ENCODE measurements around the gene CHMP6.

The CHMP6 gene

GRCh38 chr17:80999536-81000333 is 8.1 kb downstream of the CHMP6 start:
- H3K27ac Mint-ChIP-seq: no peak overlapping the region
- no peaks in the 10 kb centered on the region for H3K9me3 Mint-ChIP-seq
- intact Hi-C loops (cut with micrococcal nuclease): no loop called here
- H3K4me1 Mint-ChIP-seq (ENCODE audit: low read depth): peaks cover 31% of the 10 kb centered on the region
- H3K36me3 Mint-ChIP-seq (ENCODE audit: low read depth): peaks cover 60% of the 10 kb centered on the region
- no peak overlapping the region for H3K4me3 Mint-ChIP-seq
- H3K27me3 Mint-ChIP-seq: peaks cover 37% of the 10 kb centered on the region

GRCh38 chr17:81000334-81000630 is 8.6 kb downstream of the CHMP6 start:
- H3K27me3 Mint-ChIP-seq: peaks cover 43% of the 10 kb centered on the region
- H3K9me3 Mint-ChIP-seq: no peaks in the 10 kb centered on the region
- peaks cover 54% of the 10 kb centered on the region for H3K36me3 Mint-ChIP-seq (ENCODE audit: low read depth)
- H3K27ac Mint-ChIP-seq: no peak overlapping the region
- intact Hi-C loops (cut with micrococcal nuclease): no loop called here
- H3K4me1 Mint-ChIP-seq (ENCODE audit: low read depth): peaks cover 34% of the 10 kb centered on the region
- no peak overlapping the region for H3K4me3 Mint-ChIP-seq

- Mint-ChIP-seq H3K9me3 (no peaks in the 10 kb centered on the region), H3K27ac (no peak overlapping the region), H3K4me1 (ENCODE audit: low read depth) (peaks cover 34% of the 10 kb centered on the region), H3K36me3 (ENCODE audit: low read depth) (peaks cover 49% of the 10 kb centered on the region), H3K27me3 (peaks cover 47% of the 10 kb centered on the region), H3K4me3 (no peak overlapping the region)
- intact Hi-C loops (cut with micrococcal nuclease): no loop called here
These were observed 9.2 kb downstream of the CHMP6 start for GRCh38 chr17:81000631-81001357.

GRCh38 chr17:81002013-81002384 is 10.4 kb downstream of the CHMP6 start:
- intact Hi-C loops (cut with micrococcal nuclease): no loop called here
- Mint-ChIP-seq H3K27me3 (peaks cover 50% of the 10 kb centered on the region), H3K4me3 (no peak overlapping the region), H3K4me1 (ENCODE audit: low read depth) (peaks cover 39% of the 10 kb centered on the region), H3K27ac (no peak overlapping the region), H3K36me3 (ENCODE audit: low read depth) (peaks cover 37% of the 10 kb centered on the region), H3K9me3 (no peaks in the 10 kb centered on the region)

GRCh38 chr17:81002409-81003361 is 11.0 kb downstream of the CHMP6 start:
- Mint-ChIP-seq H3K4me3 (no peak overlapping the region), H3K4me1 (ENCODE audit: low read depth) (peaks cover 41% of the 10 kb centered on the region), H3K27me3 (peaks cover 50% of the 10 kb centered on the region), H3K9me3 (no peaks in the 10 kb centered on the region), H3K27ac (no peak overlapping the region), H3K36me3 (ENCODE audit: low read depth) (peaks cover 30% of the 10 kb centered on the region)
- intact Hi-C loops (cut with micrococcal nuclease): no loop called here

- Mint-ChIP-seq H3K27me3 (peaks cover 52% of the 10 kb centered on the region), H3K4me1 (ENCODE audit: low read depth) (peaks cover 43% of the 10 kb centered on the region), H3K36me3 (ENCODE audit: low read depth) (peaks cover 18% of the 10 kb centered on the region), H3K9me3 (no peaks in the 10 kb centered on the region), H3K27ac (peak overlapping the region; percentile 53), H3K4me3 (peak overlapping the region; percentile 57)
- intact Hi-C loops (cut with micrococcal nuclease): no loop called here
These were observed 12.3 kb downstream of the CHMP6 start for GRCh38 chr17:81003711-81004475.

GRCh38 chr17:81006891-81007290 is 15.2 kb downstream of the CHMP6 start:
- peaks cover 61% of the 10 kb centered on the region for H3K4me1 Mint-ChIP-seq (ENCODE audit: low read depth)
- H3K27ac Mint-ChIP-seq: no peak overlapping the region
- peaks cover 14% of the 10 kb centered on the region for H3K9me3 Mint-ChIP-seq
- H3K27me3 Mint-ChIP-seq: peaks cover 40% of the 10 kb centered on the region
- H3K4me3 Mint-ChIP-seq: no peak overlapping the region
- peaks cover 6% of the 10 kb centered on the region for H3K36me3 Mint-ChIP-seq (ENCODE audit: low read depth)
- intact Hi-C loops (cut with micrococcal nuclease): no loop called here

GRCh38 chr17:81008140-81008539 is 16.5 kb downstream of the CHMP6 start:
- intact Hi-C loops (cut with micrococcal nuclease): no loop called here
- H3K4me3 Mint-ChIP-seq: no peak overlapping the region
- H3K27me3 Mint-ChIP-seq: peaks cover 27% of the 10 kb centered on the region
- no peak overlapping the region for H3K27ac Mint-ChIP-seq
- peaks cover 52% of the 10 kb centered on the region for H3K4me1 Mint-ChIP-seq (ENCODE audit: low read depth)
- H3K36me3 Mint-ChIP-seq (ENCODE audit: low read depth): peaks cover 6% of the 10 kb centered on the region
- peaks cover 14% of the 10 kb centered on the region for H3K9me3 Mint-ChIP-seq

- intact Hi-C loops (cut with micrococcal nuclease): no loop called here
- H3K36me3 Mint-ChIP-seq (ENCODE audit: low read depth): peaks cover 6% of the 10 kb centered on the region
- H3K4me3 Mint-ChIP-seq: peak overlapping the region; percentile 32
- peaks cover 44% of the 10 kb centered on the region for H3K4me1 Mint-ChIP-seq (ENCODE audit: low read depth)
- H3K27me3 Mint-ChIP-seq: peaks cover 20% of the 10 kb centered on the region
- H3K9me3 Mint-ChIP-seq: peaks cover 14% of the 10 kb centered on the region
- peak overlapping the region; percentile 84 for H3K27ac Mint-ChIP-seq
These were observed 17.5 kb downstream of the CHMP6 start for GRCh38 chr17:81009136-81009535.

GRCh38 chr17:81010935-81011334 is 19.3 kb downstream of the CHMP6 start:
- peaks cover 14% of the 10 kb centered on the region for H3K9me3 Mint-ChIP-seq
- peaks cover 6% of the 10 kb centered on the region for H3K36me3 Mint-ChIP-seq (ENCODE audit: low read depth)
- no peak overlapping the region for H3K27ac Mint-ChIP-seq
- peaks cover 37% of the 10 kb centered on the region for H3K4me1 Mint-ChIP-seq (ENCODE audit: low read depth)
- peaks cover 7% of the 10 kb centered on the region for H3K27me3 Mint-ChIP-seq
- intact Hi-C loops (cut with micrococcal nuclease): no loop called here
- no peak overlapping the region for H3K4me3 Mint-ChIP-seq

- H3K4me1 Mint-ChIP-seq (ENCODE audit: low read depth): peaks cover 32% of the 10 kb centered on the region
- H3K27ac Mint-ChIP-seq: no peak overlapping the region
- H3K27me3 Mint-ChIP-seq: peaks cover 6% of the 10 kb centered on the region
- H3K36me3 Mint-ChIP-seq (ENCODE audit: low read depth): peaks cover 6% of the 10 kb centered on the region
- H3K9me3 Mint-ChIP-seq: peaks cover 14% of the 10 kb centered on the region
- intact Hi-C loops (cut with micrococcal nuclease): no loop called here
- no peak overlapping the region for H3K4me3 Mint-ChIP-seq
These were observed 20.3 kb downstream of the CHMP6 start for GRCh38 chr17:81011951-81012350.

- intact Hi-C loops (cut with micrococcal nuclease): no loop called here
- Mint-ChIP-seq H3K9me3 (peaks cover 14% of the 10 kb centered on the region), H3K36me3 (ENCODE audit: low read depth) (peaks cover 6% of the 10 kb centered on the region), H3K4me1 (ENCODE audit: low read depth) (peaks cover 33% of the 10 kb centered on the region), H3K27me3 (peaks cover 6% of the 10 kb centered on the region), H3K27ac (no peak overlapping the region), H3K4me3 (no peak overlapping the region)
These were observed 21.2 kb downstream of the CHMP6 start for GRCh38 chr17:81012574-81013447.
